Hepatocyte (in vitro differentiated cells): Measurements from ENCODE around the gene CBLL1. TPM values are rescaled to one million over a fixed set of nuclear protein-coding genes. Genes with fewer than 3 reads are reported as not detected.

Experiments
- DNase-seq: peaks from one replicate; pipeline ENCODE4 v3.0.0-alpha.2; 2016; ENCODE audit warnings: low spot score
- H2AFZ ChIP-seq: fragments of 200-600 bp; sonication (generic); 2 replicates; pipeline ENCODE4 v1.6.0; 2016; ENCODE audit warnings: antibody characterized with exemption, mild to moderate bottlenecking
- H3K27ac ChIP-seq: fragments of 200-600 bp; sonication (generic); 2 replicates; pipeline ENCODE4 v1.5.1; 2016; ENCODE audit warnings: mild to moderate bottlenecking
- H3K27me3 ChIP-seq: fragments of 200-600 bp; sonication (generic); 2 replicates; pipeline ENCODE4 v1.6.1; 2016
- H3K36me3 ChIP-seq: fragments of 200-600 bp; sonication (generic); replicated peaks from 2 replicates; pipeline ENCODE4 v1.5.1; 2016; ENCODE audit warnings: low read depth; ENCODE audit not compliant: insufficient read depth
- H3K4me1 ChIP-seq: fragments of 200-600 bp; sonication (generic); 2 replicates; pipeline ENCODE4 v1.5.1; 2016; ENCODE audit warnings: mild to moderate bottlenecking, moderate library complexity; ENCODE audit not compliant: insufficient read depth
- H3K4me2 ChIP-seq: fragments of 200-600 bp; sonication (generic); 2 replicates; pipeline ENCODE4 v1.6.0; 2016
- H3K4me3 ChIP-seq: fragments of 200-600 bp; sonication (generic); 2 replicates; pipeline ENCODE4 v1.5.1; 2016; ENCODE audit warnings: mild to moderate bottlenecking
- H3K79me2 ChIP-seq: fragments of 200-600 bp; sonication (generic); 2 replicates; pipeline ENCODE4 v1.6.0; 2017; ENCODE audit warnings: mild to moderate bottlenecking
- H3K9me2 ChIP-seq: fragments of 200-600 bp; sonication (generic); replicated peaks from 2 replicates; pipeline ENCODE4 v1.6.0; 2017; ENCODE audit warnings: mild to moderate bottlenecking; ENCODE audit not compliant: insufficient read depth
- H3K9me3 ChIP-seq: fragments of 200-600 bp; sonication (generic); 2 replicates; pipeline ENCODE4 v1.5.1; 2016; ENCODE audit warnings: low read depth, mild to moderate bottlenecking
- H4K20me1 ChIP-seq: fragments of 200-600 bp; sonication (generic); 2 replicates; pipeline ENCODE4 v1.6.0; 2016; ENCODE audit warnings: mild to moderate bottlenecking; ENCODE audit not compliant: insufficient read depth, poor library complexity, severe bottlenecking
- CTCF ChIP-seq: fragments of 200-600 bp; sonication (generic); IDR thresholded peaks from 2 replicates; pipeline ENCODE4 v1.5.1; 2016; ENCODE audit warnings: antibody characterized with exemption, mild to moderate bottlenecking; ENCODE audit not compliant: poor library complexity
- EZH2 ChIP-seq: fragments of 200-600 bp; sonication (generic); IDR thresholded peaks from 2 replicates; pipeline ENCODE4 v1.6.1; 2016; ENCODE audit warnings: antibody characterized with exemption, mild to moderate bottlenecking, borderline replicate concordance
- EZH2phosphoT487 ChIP-seq: fragments of 200-600 bp; sonication (generic); IDR thresholded peaks from one replicate; pipeline ENCODE4 v1.6.1; 2018; ENCODE audit warnings: antibody characterized with exemption, mild to moderate bottlenecking, low read depth, moderate library complexity; ENCODE audit not compliant: unreplicated experiment, severe bottlenecking
- WGBS: methylation state at CpG from one replicate; pipeline ENCODE4 v1.1.6; 2016; ENCODE audit warnings: low lambda C conversion rate; ENCODE audit errors: missing lambda C conversion rate; 5-methylcytosine and 5-hydroxymethylcytosine counted together
- polyA plus RNA-seq: library from polyadenylated mRNA; unstranded; fragments of >200 nt; fragmentation: Nextera tagmentation; extraction: Ambion mirVana; gene quantifications from 2 replicates; pipeline ENCODE4 v1.2.1, GENCODE V29; 2016
- total RNA-seq: library from RNA; depleted of rRNA; stranded (reverse); fragments of >200 nt; gene quantifications from 2 replicates; pipeline ENCODE4 v1.2.3, GENCODE V29; 2014

Gene CBLL1
- total and polyA plus RNA-seq, 2 experiments from 2014 or later = 12.5 to 18.6 TPM

DNA sequence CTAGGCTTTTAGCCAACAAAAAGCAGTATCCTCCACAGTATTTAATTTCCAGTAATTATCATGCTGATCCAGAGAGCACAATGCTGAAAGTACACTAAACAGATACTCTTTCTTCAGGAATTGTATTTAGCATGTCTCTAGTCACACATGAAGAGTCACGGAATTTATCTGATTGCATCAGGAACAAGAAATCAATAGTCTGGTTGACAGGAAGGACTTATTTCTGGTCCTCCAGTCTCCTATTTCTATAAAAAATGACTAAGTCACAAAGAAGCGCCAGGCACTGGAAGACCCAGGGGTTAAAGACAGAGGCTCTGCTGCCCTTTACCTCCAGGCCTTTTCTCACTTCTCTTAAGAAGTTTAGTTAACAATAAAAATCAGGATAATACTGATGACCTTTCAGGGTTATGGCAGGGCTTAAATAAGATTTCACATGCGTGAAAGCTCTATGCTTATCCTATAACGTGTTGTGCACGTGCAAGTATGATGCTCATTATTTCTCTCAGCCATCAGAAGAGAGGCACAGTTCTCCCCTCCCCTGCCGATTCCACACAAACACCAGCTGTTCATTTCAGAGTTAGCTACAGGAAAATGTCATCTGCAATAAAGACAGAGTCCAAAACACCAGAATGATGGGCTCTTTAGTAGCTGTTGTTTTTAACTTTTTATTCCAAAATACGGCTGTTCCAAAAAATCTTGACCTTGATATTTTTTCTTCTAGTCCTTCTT, 46.5 kb upstream of the CBLL1 start:
- no peaks in the 10 kb centered on the region for H3K9me3 ChIP-seq
- no peaks in the 10 kb centered on the region for H3K9me2 ChIP-seq
- H4K20me1 ChIP-seq = no peaks in the 10 kb centered on the region
- WGBS = 78% methylated on average over 7 of the region's 7 CpGs
- TF ChIP-seq EZH2phosphoT487 = no peak
- TF ChIP-seq CTCF = no peak
- TF ChIP-seq EZH2 = no peak
- no peaks in the 10 kb centered on the region for H3K79me2 ChIP-seq
- H3K4me2 ChIP-seq = no peak overlapping the region
- H3K27me3 ChIP-seq = peaks cover 34% of the 10 kb centered on the region
- no peak overlapping the region for H2AFZ ChIP-seq
- no peak for DNase-seq
- H3K27ac ChIP-seq = no peak overlapping the region
- no peaks in the 10 kb centered on the region for H3K36me3 ChIP-seq
- H3K4me3 ChIP-seq = no peak overlapping the region
- no peaks in the 10 kb centered on the region for H3K4me1 ChIP-seq

- no peaks in the 10 kb centered on the region for H3K4me1 ChIP-seq
- H3K27ac ChIP-seq = no peak overlapping the region
- TF ChIP-seq EZH2 = no peak
- no peak for TF ChIP-seq EZH2phosphoT487
- TF ChIP-seq CTCF = no peak
- no peak overlapping the region for H2AFZ ChIP-seq
- H3K4me3 ChIP-seq = no peak overlapping the region
- H3K9me2 ChIP-seq = no peaks in the 10 kb centered on the region
- H3K9me3 ChIP-seq = no peaks in the 10 kb centered on the region
- no peaks in the 10 kb centered on the region for H3K79me2 ChIP-seq
- DNase-seq = no peak
- H4K20me1 ChIP-seq = no peaks in the 10 kb centered on the region
- no peak overlapping the region for H3K4me2 ChIP-seq
- no peaks in the 10 kb centered on the region for H3K36me3 ChIP-seq
- peaks cover 20% of the 10 kb centered on the region for H3K27me3 ChIP-seq
Observed at GRCh38 chr7:107700570-107700969, 43.4 kb upstream of the CBLL1 start.

- H3K4me1 ChIP-seq = no peaks in the 10 kb centered on the region
- TF ChIP-seq CTCF (no peak), EZH2phosphoT487 (no peak), EZH2 (no peak)
- H3K36me3 ChIP-seq = no peaks in the 10 kb centered on the region
- no peak overlapping the region for H3K4me3 ChIP-seq
- no peaks in the 10 kb centered on the region for H4K20me1 ChIP-seq
- H3K4me2 ChIP-seq = no peak overlapping the region
- DNase-seq = no peak
- H3K9me3 ChIP-seq = no peaks in the 10 kb centered on the region
- no peaks in the 10 kb centered on the region for H3K9me2 ChIP-seq
- H2AFZ ChIP-seq = no peak overlapping the region
- no peaks in the 10 kb centered on the region for H3K79me2 ChIP-seq
- no peak overlapping the region for H3K27ac ChIP-seq
- peaks cover 21% of the 10 kb centered on the region for H3K27me3 ChIP-seq
- 86% methylated on average over 3 of the region's 3 CpGs for WGBS
Observed at GRCh38 chr7:107701191-107701590, 42.8 kb upstream of the CBLL1 start.

- Histone ChIP-seq H3K27me3 (peaks cover 21% of the 10 kb centered on the region), H3K4me1 (no peaks in the 10 kb centered on the region), H3K79me2 (no peaks in the 10 kb centered on the region), H2AFZ (no peak overlapping the region), H3K4me3 (no peak overlapping the region), H3K9me2 (no peaks in the 10 kb centered on the region), H3K27ac (no peak overlapping the region), H3K9me3 (no peaks in the 10 kb centered on the region), H3K36me3 (no peaks in the 10 kb centered on the region), H4K20me1 (no peaks in the 10 kb centered on the region), H3K4me2 (no peak overlapping the region)
- no peak for DNase-seq
- TF ChIP-seq EZH2phosphoT487 (no peak), EZH2 (no peak), CTCF (no peak)
Observed at GRCh38 chr7:107703219-107703618, 40.7 kb upstream of the CBLL1 start.
